ENCODE results near the gene WNK1.

- no peak for TF ChIP-seq CTCF (IDR thresholded peaks at IDR 0.05)
- no peak for TF ChIP-seq POLR2A (IDR thresholded peaks at IDR 0.05)
These were observed 100.5 kb downstream of the WNK1 start for GRCh38 chr12:852864-853263.

Data from adrenal gland (tissue), 5 donors.